Retinal pigment epithelial cell (primary cell): ENCODE results near the gene PTRH1.

Source experiments
- DNase-seq: peaks from one replicate; pipeline ENCODE4 v3.0.0-alpha.2; 2010; ENCODE audit warnings: low read depth
- H3K4me3 ChIP-seq: 2 replicates; pipeline ENCODE4 v1.5.1; 2011; ENCODE audit warnings: mild to moderate bottlenecking, low read length, control low read depth, moderate library complexity
- CTCF ChIP-seq: conservative IDR thresholded peaks from 2 replicates; pipeline ENCODE4 v1.5.1; 2011; ENCODE audit warnings: low read depth, low read length, control low read depth, inconsistent platforms

Gene PTRH1

GRCh38 chr9:127723444-127723843 is 8.0 kb upstream of the PTRH1 start:
- peak; percentile 21 for DNase-seq
- TF ChIP-seq CTCF: peak; percentile 15

GRCh38 chr9:127723013-127723412 is 7.5 kb upstream of the PTRH1 start:
- no peak for TF ChIP-seq CTCF
- no peak for DNase-seq
- H3K4me3 ChIP-seq: no peak overlapping the region

More at GRCh38 chr9:127723444-127723843, 8.0 kb upstream of the PTRH1 start:
- H3K4me3 ChIP-seq: no peak overlapping the region

GRCh38 chr9:127722055-127722745 is 6.7 kb upstream of the PTRH1 start:
- no peak for DNase-seq
- no peak for TF ChIP-seq CTCF
- H3K4me3 ChIP-seq: no peak overlapping the region

- no peak for DNase-seq
- H3K4me3 ChIP-seq: no peak overlapping the region
- no peak for TF ChIP-seq CTCF
Observed at GRCh38 chr9:127721391-127721821, 5.9 kb upstream of the PTRH1 start.

- no peak overlapping the region for H3K4me3 ChIP-seq
- TF ChIP-seq CTCF: no peak
Observed at GRCh38 chr9:127720865-127721227, 5.4 kb upstream of the PTRH1 start.

GRCh38 chr9:127720031-127720864 is 4.8 kb upstream of the PTRH1 start:
- no peak overlapping the region for H3K4me3 ChIP-seq
- no peak for TF ChIP-seq CTCF
- DNase-seq: no peak

More at GRCh38 chr9:127720865-127721227, 5.4 kb upstream of the PTRH1 start:
- no peak for DNase-seq

- TF ChIP-seq CTCF: no peak
- no peak overlapping the region for H3K4me3 ChIP-seq
- no peak for DNase-seq
Observed at GRCh38 chr9:127717766-127718165, 2.3 kb upstream of the PTRH1 start.
